ENCODE results near the gene LFNG.

DNA sequence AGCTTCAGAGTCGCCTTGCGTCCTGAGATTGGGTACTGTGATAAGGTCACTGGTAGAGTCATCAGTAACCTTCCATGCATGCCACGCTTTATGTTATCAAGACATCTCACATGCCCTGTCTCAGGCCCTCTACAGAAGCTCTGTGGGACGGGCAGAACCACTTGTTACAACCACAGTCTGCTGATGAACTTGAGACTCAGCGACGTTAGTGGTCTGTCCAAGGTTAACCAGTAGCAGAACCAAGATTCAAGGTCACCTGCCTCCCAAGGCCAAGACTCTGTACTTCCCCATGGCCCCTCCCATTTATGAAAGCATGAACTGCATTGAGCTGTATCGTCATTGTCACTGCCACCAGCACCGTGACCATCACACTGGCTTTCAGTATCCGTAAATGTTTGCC lies 54.2 kb downstream of the LFNG start:
- no peak for TF ChIP-seq EZH2phosphoT487 (IDR thresholded peaks at IDR 0.05; ENCODE audit: low read depth)
- TF ChIP-seq, protein P1, sequence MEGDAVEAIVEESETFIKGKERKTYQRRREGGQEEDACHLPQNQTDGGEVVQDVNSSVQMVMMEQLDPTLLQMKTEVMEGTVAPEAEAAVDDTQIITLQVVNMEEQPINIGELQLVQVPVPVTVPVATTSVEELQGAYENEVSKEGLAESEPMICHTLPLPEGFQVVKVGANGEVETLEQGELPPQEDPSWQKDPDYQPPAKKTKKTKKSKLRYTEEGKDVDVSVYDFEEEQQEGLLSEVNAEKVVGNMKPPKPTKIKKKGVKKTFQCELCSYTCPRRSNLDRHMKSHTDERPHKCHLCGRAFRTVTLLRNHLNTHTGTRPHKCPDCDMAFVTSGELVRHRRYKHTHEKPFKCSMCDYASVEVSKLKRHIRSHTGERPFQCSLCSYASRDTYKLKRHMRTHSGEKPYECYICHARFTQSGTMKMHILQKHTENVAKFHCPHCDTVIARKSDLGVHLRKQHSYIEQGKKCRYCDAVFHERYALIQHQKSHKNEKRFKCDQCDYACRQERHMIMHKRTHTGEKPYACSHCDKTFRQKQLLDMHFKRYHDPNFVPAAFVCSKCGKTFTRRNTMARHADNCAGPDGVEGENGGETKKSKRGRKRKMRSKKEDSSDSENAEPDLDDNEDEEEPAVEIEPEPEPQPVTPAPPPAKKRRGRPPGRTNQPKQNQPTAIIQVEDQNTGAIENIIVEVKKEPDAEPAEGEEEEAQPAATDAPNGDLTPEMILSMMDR (IDR thresholded peaks at IDR 0.05; ENCODE audit: low read depth, low read length), result no peak
